Hematopoietic multipotent progenitor cell treated with erythropoietin and hydrocortisone succinate and interleukin-3 and kit ligand, for 6 days (in vitro differentiated cells): ENCODE data around the gene SPRR2B.
"Not testable (repeated sequence)": the region's sequence is repeated elsewhere in the genome, so short reads cannot be mapped to it uniquely, and the experiment has no call there.

ENCODE experiments used
- DNase-seq: peaks from one replicate; pipeline ENCODE4 v3.0.0-alpha.2; 2015

The SPRR2B gene

GRCh38 chr1:153071511-153071910, at the start of gene SPRR2B:
Gene SPRR2B (minus strand): TSS chr1:153071611. CDS start chr1:153070839, 772 bp downstream.
- no peak for DNase-seq

GRCh38 chr1:153120945-153121344, 49.5 kb upstream of the SPRR2B start:
- no peak for DNase-seq

- DNase-seq = peak; percentile 73
Observed at GRCh38 chr1:153119491-153119971, 48.1 kb upstream of the SPRR2B start.

GRCh38 chr1:153115264-153115663, 43.9 kb upstream of the SPRR2B start:
- peak; percentile 57 for DNase-seq

GRCh38 chr1:153113416-153113815, 42.0 kb upstream of the SPRR2B start, which contains the start of gene SPRR2F:
Gene SPRR2F (minus strand): TSS chr1:153113516. CDS start chr1:153112733, 783 bp downstream.
- DNase-seq = no peak

- DNase-seq = not testable (repeated sequence)
Observed at GRCh38 chr1:153112454-153112853, 41.0 kb upstream of the SPRR2B start.

- DNase-seq = no peak
Observed at GRCh38 chr1:153100245-153100644, 28.8 kb upstream of the SPRR2B start.

- DNase-seq = no peak
Observed at GRCh38 chr1:153099461-153100045, 28.1 kb upstream of the SPRR2B start.

GRCh38 chr1:153095764-153096163, 24.4 kb upstream of the SPRR2B start:
- DNase-seq = no peak

- no peak for DNase-seq
Observed at GRCh38 chr1:153094426-153094825, 23.0 kb upstream of the SPRR2B start, which contains the start of gene SPRR2E. Gene SPRR2E (minus strand): TSS chr1:153094526. CDS start chr1:153093751, 775 bp downstream.

- DNase-seq = peak; percentile 69
Observed at GRCh38 chr1:153087652-153088051, 16.2 kb upstream of the SPRR2B start.

- DNase-seq = no peak
Observed at GRCh38 chr1:153081736-153082135, 10.3 kb upstream of the SPRR2B start.

- DNase-seq = peak; percentile 21
Observed at GRCh38 chr1:153072806-153073726, 1.7 kb upstream of the SPRR2B start.

GRCh38 chr1:153070243-153070642, 1.2 kb downstream of the SPRR2B start:
- no peak for DNase-seq

GRCh38 chr1:153058826-153059784, 12.3 kb downstream of the SPRR2B start:
- peak; percentile 91 for DNase-seq

- DNase-seq = peak; percentile 23
Observed at GRCh38 chr1:153058154-153058553, 13.3 kb downstream of the SPRR2B start.

- DNase-seq = no peak
Observed at GRCh38 chr1:153057375-153057774, 14.0 kb downstream of the SPRR2B start, which contains the start of gene SPRR2A. Gene SPRR2A (minus strand): TSS chr1:153057512. CDS start chr1:153056735, 777 bp downstream.

GRCh38 chr1:153056111-153056510, 15.3 kb downstream of the SPRR2B start:
- not testable (repeated sequence) for DNase-seq

GRCh38 chr1:153049211-153049610, 22.2 kb downstream of the SPRR2B start:
- DNase-seq = no peak

- no peak for DNase-seq
Observed at GRCh38 chr1:153040950-153041631, 30.3 kb downstream of the SPRR2B start, which contains the start of gene SPRR2D. Gene SPRR2D (minus strand): TSS chr1:153041120. CDS start chr1:153040346, 774 bp downstream.

GRCh38 chr1:153035211-153035610, 36.2 kb downstream of the SPRR2B start:
- DNase-seq = no peak
